Caco-2 (cell line): ENCODE measurements around the gene TNKS2. TPM values are rescaled to one million over a fixed set of nuclear protein-coding genes. Genes with fewer than 3 reads are reported as not detected.

Source experiments
- BruUV-seq: library from RNA; stranded (reverse); fragments of 400-500 nt; replicated peaks from 2 replicates; lab custom pipeline; 2021; lab: Mats Ljungman, UMichigan
- CTCF ChIA-PET: fragments of 300-600 bp; sonication (Branson Sonifier 250); formaldehyde crosslinking; loops from one replicate; lab custom pipeline; 2022; ENCODE audit warnings: antibody characterized with exemption; lab: Charles Lee
- POLR2A ChIA-PET: fragments of 300-600 bp; sonication (Branson Sonifier 250); formaldehyde crosslinking; loops from one replicate; lab custom pipeline; 2022; ENCODE audit warnings: antibody characterized with exemption; lab: Charles Lee
- DNase-seq, 2 experiments: peaks; one replicate each; pipeline versions ENCODE4 v3.0.0 to v3.0.0-alpha.2; 2020 to 2022
- H3K27me3 ChIP-seq: replicated peaks from 2 replicates; pipeline ENCODE4 v1.6.0; 2011; ENCODE audit warnings: low read length; ENCODE audit not compliant: control insufficient read depth, insufficient read depth
- H3K36me3 ChIP-seq: 2 replicates; pipeline ENCODE4 v1.5.1; 2011; ENCODE audit warnings: low read length; ENCODE audit not compliant: control insufficient read depth, insufficient read depth
- H3K4me1 ChIP-seq: fragments of 250-450 bp; sonication (Bioruptor Pico); 2 replicates; pipeline ENCODE4 v1.5.1; 2020; ENCODE audit warnings: mild to moderate bottlenecking
- H3K4me3 ChIP-seq: 2 replicates; pipeline ENCODE4 v1.5.1; 2011; ENCODE audit warnings: low read depth, mild to moderate bottlenecking, control low read depth, low read length
- H3K9me3 ChIP-seq: fragments of 250-450 bp; sonication (Bioruptor Pico); 2 replicates; pipeline ENCODE4 v1.5.1; 2020; ENCODE audit warnings: mild to moderate bottlenecking, moderate library complexity
- H3K27ac Mint-ChIP-seq: one replicate; pipeline ENCODE4 v1.8.0; 2022; ENCODE audit warnings: mixed read lengths; ENCODE audit not compliant: unreplicated experiment
- H3K27me3 Mint-ChIP-seq: one replicate; pipeline ENCODE4 v1.8.0; 2022; ENCODE audit warnings: mixed read lengths; ENCODE audit not compliant: insufficient read depth, unreplicated experiment
- H3K36me3 Mint-ChIP-seq: one replicate; pipeline ENCODE4 v1.8.0; 2022; ENCODE audit warnings: mild to moderate bottlenecking, mixed read lengths; ENCODE audit not compliant: insufficient read depth, unreplicated experiment
- H3K4me1 Mint-ChIP-seq: one replicate; pipeline ENCODE4 v1.8.0; 2022; ENCODE audit warnings: low read depth, mixed read lengths; ENCODE audit not compliant: unreplicated experiment
- H3K4me3 Mint-ChIP-seq: one replicate; pipeline ENCODE4 v1.8.0; 2022; ENCODE audit warnings: mild to moderate bottlenecking, moderate library complexity, mixed read lengths; ENCODE audit not compliant: unreplicated experiment
- H3K9me3 Mint-ChIP-seq: one replicate; pipeline ENCODE4 v1.8.0; 2022; ENCODE audit warnings: mixed read lengths; ENCODE audit not compliant: unreplicated experiment
- CTCF ChIP-seq, 2 experiments: fragments of 200-600 bp in 1 of 2; IDR thresholded peaks; 1 replicate in 1 of 2; 2 replicates in 1 of 2; pipeline versions ENCODE4 v1.5.1 to v1.8.0; 2011 to 2022; ENCODE audit warnings: antibody characterized with exemption in 1 of 2, control low read depth in 1 of 2, inconsistent platforms in 1 of 2, low read depth in 1 of 2, low read length in 1 of 2, mild to moderate bottlenecking in 1 of 2, moderate library complexity in 1 of 2; ENCODE audit not compliant: insufficient read depth in 1 of 2, severe bottlenecking in 1 of 2, unreplicated experiment in 1 of 2
- intact Hi-C: fragments of 100-400 bp; cut with micrococcal nuclease; formaldehyde crosslinking; loops from one replicate; pipeline ENCODE4 v1.10.0; 2022; ENCODE audit not compliant: unreplicated experiment
- total RNA-seq: library from RNA; stranded (reverse); gene quantifications from 2 replicates; pipeline ENCODE4 v1.2.3, GENCODE V29; 2022

The TNKS2 gene
- total RNA-seq, 1 experiment from 2014 or later = 48.5 TPM

GRCh38 chr10:91864744-91865143, 66.5 kb downstream of the TNKS2 start:
- Histone ChIP-seq H3K27me3 (no peaks in the 10 kb centered on the region), H3K36me3 (no peaks in the 10 kb centered on the region), H3K4me1 (no peaks in the 10 kb centered on the region), H3K4me3 (no peak overlapping the region), H3K9me3 (no peaks in the 10 kb centered on the region)
- Mint-ChIP-seq H3K9me3 (no peaks in the 10 kb centered on the region), H3K27ac (no peak overlapping the region), H3K36me3 (peaks cover 42% of the 10 kb centered on the region), H3K4me1 (no peaks in the 10 kb centered on the region), H3K27me3 (no peaks in the 10 kb centered on the region), H3K4me3 (no peak overlapping the region)
- ChIA-PET POLR2A (no interaction called here), CTCF (no interaction called here)
- no TSS peak for BruUV-seq
- TF ChIP-seq CTCF (IDR thresholded peaks at IDR 0.05; ENCODE audit: insufficient read depth in 1 of 2, low read depth in 1 of 2, low read length in 1 of 2, severe bottlenecking in 1 of 2, unreplicated experiment in 1 of 2) = no peak
- intact Hi-C loops = no loop called here
- no peak for DNase-seq

- intact Hi-C loops = no loop called here
- H3K27me3 Mint-ChIP-seq = no peaks in the 10 kb centered on the region
- H3K9me3 Mint-ChIP-seq = no peaks in the 10 kb centered on the region
- Histone ChIP-seq H3K27me3 (no peaks in the 10 kb centered on the region), H3K4me1 (no peaks in the 10 kb centered on the region), H3K36me3 (no peaks in the 10 kb centered on the region), H3K9me3 (no peaks in the 10 kb centered on the region), H3K4me3 (no peak overlapping the region)
- no peak overlapping the region for H3K4me3 Mint-ChIP-seq
- no TSS peak for BruUV-seq
- ChIA-PET POLR2A (no interaction called here), CTCF (no interaction called here)
- H3K27ac Mint-ChIP-seq = no peak overlapping the region
- DNase-seq = no peak
- peaks cover 41% of the 10 kb centered on the region for H3K36me3 Mint-ChIP-seq
- no peak for TF ChIP-seq CTCF (IDR thresholded peaks at IDR 0.05; ENCODE audit: insufficient read depth in 1 of 2, low read depth in 1 of 2, low read length in 1 of 2, severe bottlenecking in 1 of 2, unreplicated experiment in 1 of 2)
- no peaks in the 10 kb centered on the region for H3K4me1 Mint-ChIP-seq
Observed at GRCh38 chr10:91865562-91866081, 67.4 kb downstream of the TNKS2 start.

GRCh38 chr10:91875156-91875555, 76.9 kb downstream of the TNKS2 start:
- Mint-ChIP-seq H3K9me3 (no peaks in the 10 kb centered on the region), H3K36me3 (no peaks in the 10 kb centered on the region), H3K27ac (no peak overlapping the region), H3K27me3 (no peaks in the 10 kb centered on the region), H3K4me1 (no peaks in the 10 kb centered on the region), H3K4me3 (no peak overlapping the region)
- no peaks in the 10 kb centered on the region for H3K27me3 ChIP-seq
- DNase-seq = no peak
- no peak overlapping the region for H3K4me3 ChIP-seq
- POLR2A ChIA-PET = no interaction called here
- CTCF ChIA-PET = no interaction called here
- no peak for TF ChIP-seq CTCF (IDR thresholded peaks at IDR 0.05; ENCODE audit: insufficient read depth in 1 of 2, low read depth in 1 of 2, low read length in 1 of 2, severe bottlenecking in 1 of 2, unreplicated experiment in 1 of 2)
- H3K9me3 ChIP-seq = no peaks in the 10 kb centered on the region
- BruUV-seq = no TSS peak
- H3K4me1 ChIP-seq = no peaks in the 10 kb centered on the region
- no peaks in the 10 kb centered on the region for H3K36me3 ChIP-seq
- intact Hi-C loops = no loop called here
